AG08396 (cell line): ENCODE data around the gene WDR1.
"Not testable (repeated sequence)": the region's sequence is repeated elsewhere in the genome, so short reads cannot be mapped to it uniquely, and the experiment has no call there.

Experiments
- DNase-seq: peaks from one replicate; pipeline ENCODE4 v3.0.0; 2012; ENCODE audit warnings: low spot score, mixed read lengths

WDR1 gene

GRCh38 chr4:10130178-10130888 is 13.7 kb upstream of the WDR1 start:
- no peak for DNase-seq

GRCh38 chr4:10129196-10130177 is 12.9 kb upstream of the WDR1 start:
- no peak for DNase-seq

GRCh38 chr4:10128761-10129160 is 12.2 kb upstream of the WDR1 start:
- no peak for DNase-seq

- DNase-seq = not testable (repeated sequence)
Measured at GRCh38 chr4:10127531-10127930, 10.9 kb upstream of the WDR1 start.

GRCh38 chr4:10124167-10124930 is 7.8 kb upstream of the WDR1 start:
- no peak for DNase-seq

GRCh38 chr4:10123227-10124101 is 6.9 kb upstream of the WDR1 start:
- DNase-seq = peak; percentile 36

GRCh38 chr4:10122236-10122932 is 5.8 kb upstream of the WDR1 start:
- DNase-seq = no peak

- no peak for DNase-seq
Measured at GRCh38 chr4:10121568-10122208, 5.1 kb upstream of the WDR1 start.

- no peak for DNase-seq
Measured at GRCh38 chr4:10120943-10121567, 4.5 kb upstream of the WDR1 start.

GRCh38 chr4:10119773-10120172 is 3.2 kb upstream of the WDR1 start:
- no peak for DNase-seq

- no peak for DNase-seq
Measured at GRCh38 chr4:10119278-10119677, 2.7 kb upstream of the WDR1 start.

GRCh38 chr4:10118048-10119004 is 1.7 kb upstream of the WDR1 start:
- no peak for DNase-seq

- DNase-seq = no peak
Measured at GRCh38 chr4:10117359-10118047, 904 bp upstream of the WDR1 start.

GRCh38 chr4:10115797-10116568 is 616 bp downstream of the WDR1 start:
- DNase-seq = peak; percentile 51

GRCh38 chr4:10115271-10115796 is 1.3 kb downstream of the WDR1 start:
- peak; percentile 55 for DNase-seq

- no peak for DNase-seq
Measured at GRCh38 chr4:10114607-10115006, 2.0 kb downstream of the WDR1 start.

GRCh38 chr4:10114147-10114546 is 2.5 kb downstream of the WDR1 start:
- DNase-seq = no peak
